ENCODE results near the gene BMP7.

- no peak for TF ChIP-seq CTCF (conservative IDR thresholded peaks at IDR 0.05; ENCODE audit: low read length)
- TF ChIP-seq EZH2phosphoT487 (IDR thresholded peaks at IDR 0.05; ENCODE audit: borderline replicate concordance, low read depth, low read length), result no peak
Measured at GRCh38 chr20:57153238-57153905, 113.1 kb downstream of the BMP7 start.

All from OCI-LY7 (cell line).